H1 (cell line): ENCODE results near the gene CBY1.

ENCODE experiments used
- HDAC6 ChIP-seq: IDR thresholded peaks from one replicate; pipeline ENCODE4 v1.7.1; 2012; ENCODE audit warnings: low read depth, mild to moderate bottlenecking, inconsistent platforms, low read length, moderate library complexity
- RXRA ChIP-seq: IDR thresholded peaks from 2 replicates; pipeline ENCODE4 v1.6.1; 2011; ENCODE audit warnings: low read depth, mild to moderate bottlenecking, low read length, moderate library complexity; ENCODE audit not compliant: insufficient read depth
- SP1 ChIP-seq: IDR thresholded peaks from 2 replicates; pipeline ENCODE4 v1.6.1; 2011; ENCODE audit warnings: low read depth, low read length
- SP2 ChIP-seq: IDR thresholded peaks from 2 replicates; pipeline ENCODE4 v1.6.1; 2012; ENCODE audit warnings: mild to moderate bottlenecking, low read length, inconsistent platforms
- SP4 ChIP-seq: IDR thresholded peaks from 2 replicates; pipeline ENCODE4 v1.6.1; 2012; ENCODE audit warnings: low read length, inconsistent platforms
- TAF1 ChIP-seq: IDR thresholded peaks from 2 replicates; pipeline ENCODE4 v1.6.1; 2011; ENCODE audit warnings: mild to moderate bottlenecking, low read depth, low read length
- TF ChIP-seq, protein P1 (sequence below), 3 experiments: IDR thresholded peaks; 1 replicate in 2 of 3; 2 replicates in 1 of 3; pipeline versions ENCODE4 v1.5.1 to v1.6.1; 2011; ENCODE audit warnings: low read length in 3 of 3, mild to moderate bottlenecking in 3 of 3, inconsistent platforms in 2 of 3, low read depth in 1 of 3, moderate library complexity in 1 of 3; ENCODE audit not compliant: insufficient read depth in 1 of 3; ENCODE audit errors: control extremely low read depth in 1 of 3

DNA sequence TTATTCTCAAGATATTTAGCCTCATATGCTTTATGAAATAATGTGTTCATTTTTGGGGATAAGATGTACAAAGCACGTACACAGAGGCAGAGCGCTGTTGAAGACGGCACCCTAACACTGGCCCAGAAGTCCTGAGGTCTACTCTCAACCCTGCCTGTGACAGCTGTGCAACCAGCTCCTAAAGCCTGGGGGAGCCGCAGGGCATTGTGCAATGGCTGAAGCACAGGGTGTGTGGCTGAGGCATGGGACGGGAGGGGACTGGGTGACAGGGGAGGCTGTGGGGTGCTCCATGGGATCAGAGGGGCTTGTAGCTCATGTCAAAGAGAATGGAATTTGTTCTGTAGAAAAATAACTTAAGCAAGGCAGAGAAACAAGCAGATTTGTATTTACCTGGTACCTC is 28.0 kb upstream of the CBY1 start:
- TF ChIP-seq, protein P1, sequence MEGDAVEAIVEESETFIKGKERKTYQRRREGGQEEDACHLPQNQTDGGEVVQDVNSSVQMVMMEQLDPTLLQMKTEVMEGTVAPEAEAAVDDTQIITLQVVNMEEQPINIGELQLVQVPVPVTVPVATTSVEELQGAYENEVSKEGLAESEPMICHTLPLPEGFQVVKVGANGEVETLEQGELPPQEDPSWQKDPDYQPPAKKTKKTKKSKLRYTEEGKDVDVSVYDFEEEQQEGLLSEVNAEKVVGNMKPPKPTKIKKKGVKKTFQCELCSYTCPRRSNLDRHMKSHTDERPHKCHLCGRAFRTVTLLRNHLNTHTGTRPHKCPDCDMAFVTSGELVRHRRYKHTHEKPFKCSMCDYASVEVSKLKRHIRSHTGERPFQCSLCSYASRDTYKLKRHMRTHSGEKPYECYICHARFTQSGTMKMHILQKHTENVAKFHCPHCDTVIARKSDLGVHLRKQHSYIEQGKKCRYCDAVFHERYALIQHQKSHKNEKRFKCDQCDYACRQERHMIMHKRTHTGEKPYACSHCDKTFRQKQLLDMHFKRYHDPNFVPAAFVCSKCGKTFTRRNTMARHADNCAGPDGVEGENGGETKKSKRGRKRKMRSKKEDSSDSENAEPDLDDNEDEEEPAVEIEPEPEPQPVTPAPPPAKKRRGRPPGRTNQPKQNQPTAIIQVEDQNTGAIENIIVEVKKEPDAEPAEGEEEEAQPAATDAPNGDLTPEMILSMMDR (IDR thresholded peaks at IDR 0.05; ENCODE audit: control extremely low read depth in 1 of 3, insufficient read depth in 1 of 3, low read depth in 1 of 3, low read length in 3 of 3), result peak in 1 of 3 experiments; percentile 3; a peak in 1 of 4 replicates
- no peak for TF ChIP-seq SP2
- TF ChIP-seq SP4, result no peak
- no peak for TF ChIP-seq RXRA
- TF ChIP-seq SP1, result no peak
- no peak for TF ChIP-seq TAF1
- no peak for TF ChIP-seq HDAC6
